HG02623 (cell line): ENCODE measurements around the gene ZNF341.
"Not testable (repeated sequence)": the region's sequence is repeated elsewhere in the genome, so short reads cannot be mapped to it uniquely, and the experiment has no call there.

Source experiments
- ATAC-seq: cut with Tn5 transposase; IDR thresholded peaks from one replicate; pipeline ENCODE4 v1.9.1; 2021; ENCODE audit warnings: moderate library complexity; ENCODE audit not compliant: unreplicated experiment

Gene ZNF341

GRCh38 chr20:33727806-33728205 is 4.0 kb upstream of the ZNF341 start:
- ATAC-seq, result no peak

- ATAC-seq, result no peak
Measured at GRCh38 chr20:33728463-33728862, 3.3 kb upstream of the ZNF341 start.

- ATAC-seq, result no peak
Measured at GRCh38 chr20:33729101-33729500, 2.7 kb upstream of the ZNF341 start.

GRCh38 chr20:33730946-33731692 is 677 bp upstream of the ZNF341 start:
- no peak for ATAC-seq

GRCh38 chr20:33732166-33732970 is 572 bp downstream of the ZNF341 start:
- peak; percentile 44 for ATAC-seq

- ATAC-seq, result no peak
Measured at GRCh38 chr20:33733654-33734576, 2.1 kb downstream of the ZNF341 start.

- no peak for ATAC-seq
Measured at GRCh38 chr20:33736962-33737361, 5.2 kb downstream of the ZNF341 start.

- no peak for ATAC-seq
Measured at GRCh38 chr20:33739493-33739892, 7.7 kb downstream of the ZNF341 start.

- ATAC-seq, result no peak
Measured at GRCh38 chr20:33740189-33740588, 8.4 kb downstream of the ZNF341 start.

- no peak for ATAC-seq
Measured at GRCh38 chr20:33744181-33744580, 12.4 kb downstream of the ZNF341 start.

- no peak for ATAC-seq
Measured at GRCh38 chr20:33744773-33745385, 13.1 kb downstream of the ZNF341 start.

GRCh38 chr20:33746325-33746998 is 14.7 kb downstream of the ZNF341 start:
- ATAC-seq, result no peak

- no peak for ATAC-seq
Measured at GRCh38 chr20:33751775-33752174, 20.0 kb downstream of the ZNF341 start.

GRCh38 chr20:33753143-33753542 is 21.3 kb downstream of the ZNF341 start:
- no peak for ATAC-seq

- no peak for ATAC-seq
Measured at GRCh38 chr20:33753763-33754162, 22.0 kb downstream of the ZNF341 start.

- not testable (repeated sequence) for ATAC-seq
Measured at GRCh38 chr20:33755936-33756490, 24.2 kb downstream of the ZNF341 start.

- ATAC-seq, result no peak
Measured at GRCh38 chr20:33757046-33757445, 25.2 kb downstream of the ZNF341 start.

GRCh38 chr20:33757458-33757857 is 25.7 kb downstream of the ZNF341 start:
- ATAC-seq, result no peak

- ATAC-seq, result no peak
Measured at GRCh38 chr20:33761698-33762250, 30.0 kb downstream of the ZNF341 start.

GRCh38 chr20:33765099-33765498 is 33.3 kb downstream of the ZNF341 start:
- no peak for ATAC-seq
